BJ (cell line): ENCODE results near the gene ESPNL. TPM values are rescaled to one million over a fixed set of nuclear protein-coding genes. Genes with fewer than 3 reads are reported as not detected.

Experiments used
- CTCF ChIA-PET: fragments of 350-600 bp; formaldehyde crosslinking; extraction: SDS; loops from one replicate; lab custom pipeline; 2021; ENCODE audit warnings: antibody characterized with exemption, inconsistent platforms; lab: Yijun Ruan, JAX
- POLR2A ChIA-PET: fragments of 300-600 bp; sonication (Branson Sonifier 250); formaldehyde crosslinking; extraction: SDS; loops from one replicate; lab custom pipeline; 2021; ENCODE audit warnings: antibody characterized with exemption; lab: Charles Lee
- DNase-seq: peaks from one replicate; pipeline ENCODE4 v3.0.0-alpha.2; 2011; ENCODE audit warnings: low read depth
- H3K27me3 ChIP-seq: 2 replicates; pipeline ENCODE4 v1.6.0; 2011; ENCODE audit warnings: low read length; ENCODE audit not compliant: control insufficient read depth, insufficient read depth
- H3K36me3 ChIP-seq: 2 replicates; pipeline ENCODE4 v1.5.1; 2011; ENCODE audit warnings: low read length; ENCODE audit not compliant: control insufficient read depth, insufficient read depth
- H3K4me3 ChIP-seq: 2 replicates; pipeline ENCODE4 v1.5.1; 2011; ENCODE audit warnings: low read depth, mild to moderate bottlenecking, control low read depth, low read length
- CTCF ChIP-seq: IDR thresholded peaks from 2 replicates; pipeline ENCODE4 v1.5.1; 2011; ENCODE audit warnings: low read depth, mild to moderate bottlenecking, control low read depth, inconsistent platforms, low read length, moderate library complexity; ENCODE audit not compliant: insufficient read depth
- polyA plus RNA-seq: library from polyadenylated mRNA; depleted of rRNA; stranded (reverse); fragments of >200 nt; gene quantifications from 2 replicates; pipeline ENCODE4 v1.2.3, GENCODE V29; 2011

The ESPNL gene
- polyA plus RNA-seq, 1 experiment: 2.1 TPM

GRCh38 chr2:238155761-238156694 lies 55.9 kb downstream of the ESPNL start:
- Histone ChIP-seq H3K27me3 (no peaks in the 10 kb centered on the region), H3K4me3 (no peak overlapping the region), H3K36me3 (no peaks in the 10 kb centered on the region)
- POLR2A ChIA-PET: no interaction called here
- DNase-seq: no peak
- CTCF ChIA-PET: interaction anchor here (1.4 kb wide), 1 partner anchor 187 kb away, joined by 3 read pairs; no protein-coding TSS in a partner anchor
- no peak for TF ChIP-seq CTCF

GRCh38 chr2:238157506-238158017 lies 57.4 kb downstream of the ESPNL start:
- no peak for DNase-seq
- no peak for TF ChIP-seq CTCF
- H3K4me3 ChIP-seq: no peak overlapping the region
- no peaks in the 10 kb centered on the region for H3K27me3 ChIP-seq
- POLR2A ChIA-PET: no interaction called here
- CTCF ChIA-PET: interaction anchor here (0.5 to 0.7 kb wide), 2 partner anchors 25 to 747 kb away, joined by 3 read pairs; no protein-coding TSS in a partner anchor
- no peaks in the 10 kb centered on the region for H3K36me3 ChIP-seq

- Histone ChIP-seq H3K4me3 (no peak overlapping the region), H3K27me3 (peaks cover 2% of the 10 kb centered on the region; the same call in 1 of the 2 replicates), H3K36me3 (no peaks in the 10 kb centered on the region)
- no peak for DNase-seq
- TF ChIP-seq CTCF: no peak
- CTCF ChIA-PET: no interaction called here
- POLR2A ChIA-PET: no interaction called here
Observed at GRCh38 chr2:238158018-238158508, 57.9 kb downstream of the ESPNL start.

DNA sequence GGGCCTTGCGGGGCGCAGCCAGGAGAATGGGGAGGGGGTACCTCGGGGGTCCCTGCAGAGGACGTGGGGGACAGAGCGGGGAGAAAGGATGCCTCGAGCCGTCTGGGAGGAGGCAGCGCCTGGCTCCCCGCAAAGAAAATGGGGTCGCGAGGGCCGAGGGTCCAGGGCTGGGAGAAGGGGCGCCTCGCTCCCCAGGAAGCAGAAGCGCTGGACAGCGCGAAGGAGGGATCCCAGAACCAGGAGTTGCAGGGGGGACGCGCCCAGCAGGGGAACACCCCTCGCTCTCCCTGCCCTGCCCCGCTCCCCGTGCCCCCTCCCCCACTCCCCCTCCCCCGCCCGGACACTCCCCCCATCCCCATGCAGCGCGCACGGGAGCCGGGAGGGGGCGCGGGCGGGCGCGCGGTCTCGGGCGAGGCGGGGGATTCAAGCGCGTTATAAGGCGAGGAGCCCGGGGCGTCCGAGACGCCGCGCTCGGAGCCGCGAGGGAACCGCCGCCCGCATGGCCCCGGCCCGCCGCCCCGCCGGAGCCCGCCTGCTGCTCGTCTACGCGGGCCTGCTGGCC lies 58.5 kb downstream of the ESPNL start, which contains the start of gene ERFE:
TSS of gene ERFE (plus strand) at position 462 of the 562 bp plus-strand sequence. CDS start at position 500, 38 bp downstream.
- Histone ChIP-seq H3K4me3 (peak within 1 kb of the TSS; percentile 33), H3K36me3 (no peaks in the 10 kb centered on the region), H3K27me3 (peaks cover 3% of the 10 kb centered on the region; the same call in 1 of the 2 replicates)
- no peak for DNase-seq
- TF ChIP-seq CTCF: peak; percentile 36
- ChIA-PET CTCF (interaction anchor here (0.7 to 1.4 kb wide), 2 partner anchors 9 to 105 kb away, joined by 3 to 4 read pairs; no protein-coding TSS in a partner anchor), POLR2A (no interaction called here)
